LNCAP (cell line): ENCODE results near the gene ACMSD.
A peak's percentile ranks its signal among the peaks of the same experiment; 100 is the strongest.

Experiments used
- CTCF ChIP-seq: fragments of 450-650 bp; IDR thresholded peaks from 2 replicates; pipeline ENCODE4 v1.5.1; 2017; ENCODE audit warnings: mild to moderate bottlenecking

ACMSD gene

GRCh38 chr2:134873152-134873551 lies 34.7 kb downstream of the ACMSD start:
- TF ChIP-seq CTCF: no peak

GRCh38 chr2:134875309-134875708 lies 36.9 kb downstream of the ACMSD start:
- TF ChIP-seq CTCF: no peak

GRCh38 chr2:134882773-134883172 lies 44.4 kb downstream of the ACMSD start:
- no peak for TF ChIP-seq CTCF

GRCh38 chr2:134883552-134884293 lies 45.3 kb downstream of the ACMSD start:
- TF ChIP-seq CTCF: no peak

GRCh38 chr2:134884435-134884834 lies 46.0 kb downstream of the ACMSD start:
- TF ChIP-seq CTCF: no peak

- TF ChIP-seq CTCF: no peak
These were observed 54.0 kb downstream of the ACMSD start for GRCh38 chr2:134892282-134893035.

- peak; percentile 41; the same call in 1 of the 2 replicates for TF ChIP-seq CTCF
These were observed 59.5 kb downstream of the ACMSD start for GRCh38 chr2:134897932-134898331.
